H1 (cell line): Measurements from ENCODE around the gene ST6GALNAC3.

ENCODE experiments used
- CTCF ChIP-seq, 3 experiments: IDR thresholded peaks; 1 replicate in 2 of 3; 2 replicates in 1 of 3; pipeline versions ENCODE4 v1.5.1 to v1.6.1; 2011; ENCODE audit warnings: low read length in 3 of 3, mild to moderate bottlenecking in 3 of 3, inconsistent platforms in 2 of 3, low read depth in 1 of 3, moderate library complexity in 1 of 3; ENCODE audit not compliant: insufficient read depth in 1 of 3; ENCODE audit errors: control extremely low read depth in 1 of 3
- EZH2 ChIP-seq: fragments of 200-600 bp; sonication (generic); IDR thresholded peaks from 2 replicates; pipeline ENCODE4 v1.7.1; 2012; ENCODE audit warnings: low read depth, mild to moderate bottlenecking, moderate library complexity, low read length, inconsistent platforms; ENCODE audit not compliant: severe bottlenecking
- RAD21 ChIP-seq, 2 experiments: IDR thresholded peaks in 1 of 2; conservative IDR thresholded peaks in 1 of 2; 2 replicates each; pipeline ENCODE4 v1.6.1; 2011; ENCODE audit warnings: low read depth in 2 of 2, low read length in 2 of 2, improper control_type of control experiment in 1 of 2, inconsistent platforms in 1 of 2, mild to moderate bottlenecking in 1 of 2, moderate library complexity in 1 of 2
- TAF1 ChIP-seq: IDR thresholded peaks from 2 replicates; pipeline ENCODE4 v1.6.1; 2011; ENCODE audit warnings: mild to moderate bottlenecking, low read depth, low read length
- TCF12 ChIP-seq: IDR thresholded peaks from 2 replicates; pipeline ENCODE4 v1.6.1; 2011; ENCODE audit warnings: low read depth, mild to moderate bottlenecking, low read length
- ZNF274 ChIP-seq: IDR thresholded peaks from 2 replicates; pipeline ENCODE4 v1.7.0; 2012; ENCODE audit warnings: low read length, borderline replicate concordance; ENCODE audit errors: extremely low read depth

DNA sequence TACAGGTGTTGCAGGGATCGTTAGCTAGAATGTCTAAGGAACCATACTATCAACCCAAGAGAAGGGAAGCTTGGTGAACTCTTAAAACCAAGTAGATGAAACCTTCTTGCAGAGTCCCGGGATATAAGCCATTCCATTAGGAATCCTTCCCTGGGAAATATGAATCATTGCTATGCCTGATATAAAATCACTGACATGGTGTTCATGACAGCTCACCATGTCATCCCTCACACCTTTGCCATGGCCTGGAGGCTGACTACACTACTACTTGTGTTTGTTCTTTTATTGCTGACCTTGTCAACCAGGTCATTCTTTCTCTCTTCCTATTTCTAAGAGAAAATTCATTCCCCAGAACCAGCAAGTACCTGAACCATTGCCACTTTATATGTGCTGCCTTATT is 12.1 kb downstream of the ST6GALNAC3 start:
- TF ChIP-seq EZH2 (no peak), ZNF274 (no peak), TCF12 (no peak), TAF1 (no peak), RAD21 (IDR thresholded peaks at IDR 0.05 in 1 of 2, conservative IDR thresholded peaks at IDR 0.05 in 1 of 2; ENCODE audit: low read depth in 2 of 2, low read length in 2 of 2) (no peak), CTCF (IDR thresholded peaks at IDR 0.05; ENCODE audit: control extremely low read depth in 1 of 3, insufficient read depth in 1 of 3, low read depth in 1 of 3, low read length in 3 of 3) (no peak)
